ENCODE data around the gene DCTN4. TPM values are rescaled to one million over a fixed set of nuclear protein-coding genes. Genes with fewer than 3 reads are reported as not detected.
"Not testable (repeated sequence)": the region's sequence is repeated elsewhere in the genome, so short reads cannot be mapped to it uniquely, and the experiment has no call there.

The DCTN4 gene
- polyA plus RNA-seq, 4 donors, result 50.1 to 75.5 (median 62.1) TPM

DNA sequence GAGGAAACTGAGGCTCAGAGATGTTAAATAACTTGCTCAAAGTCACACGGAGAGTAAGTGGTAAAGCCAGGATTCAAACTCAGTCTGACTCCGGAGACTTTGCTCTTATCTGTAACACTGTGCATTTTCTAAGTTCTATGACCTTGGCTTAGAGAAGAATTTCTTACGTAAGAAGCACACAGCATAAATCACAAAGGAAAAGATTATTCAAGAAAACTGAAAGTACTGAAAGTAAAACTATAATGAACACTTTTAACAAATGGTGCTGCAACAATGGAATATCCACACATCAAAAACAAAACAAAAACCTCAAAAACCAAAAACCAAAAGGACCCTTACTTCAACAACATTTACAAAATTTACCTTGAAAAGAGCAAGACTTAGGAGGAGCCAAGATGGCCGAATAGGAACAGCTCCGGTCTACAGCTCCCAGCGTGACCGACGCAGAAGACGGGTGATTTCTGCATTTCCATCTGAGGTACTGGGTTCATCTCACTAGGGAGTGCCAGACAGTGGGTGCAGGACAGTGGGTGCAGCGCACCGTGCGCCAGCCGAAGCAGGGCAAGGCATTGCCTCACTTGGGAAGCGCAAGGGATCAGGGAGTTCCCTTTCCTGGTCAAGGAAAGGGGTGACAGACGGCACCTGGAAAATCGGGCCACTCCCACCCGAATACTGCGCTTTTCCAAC, 16.2 kb downstream of the DCTN4 start:
- DNase-seq (ENCODE audit: low read depth in 4 of 4, low spot score in 2 of 4), result not testable (repeated sequence)

DNA sequence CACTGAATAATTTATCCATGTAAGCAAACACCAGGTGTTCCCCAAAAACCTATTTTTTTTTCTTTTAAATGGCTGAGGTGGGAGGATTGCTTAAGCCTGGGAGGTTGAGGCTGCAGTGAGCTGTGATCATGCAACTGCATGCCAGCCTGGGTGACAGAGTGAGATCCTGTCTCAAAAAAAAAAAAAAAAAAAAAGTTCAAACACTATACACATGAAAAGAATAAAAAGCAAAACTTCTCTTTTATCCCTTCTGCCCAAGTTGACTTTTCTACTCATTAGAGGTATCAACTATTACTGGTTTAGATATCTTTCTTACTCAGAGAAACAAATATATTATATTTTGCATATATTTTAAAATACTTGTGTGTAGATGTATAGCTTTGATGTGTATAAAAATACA, 17.8 kb downstream of the DCTN4 start:
- no peak for DNase-seq (ENCODE audit: low read depth in 4 of 4, low spot score in 2 of 4)

DNA sequence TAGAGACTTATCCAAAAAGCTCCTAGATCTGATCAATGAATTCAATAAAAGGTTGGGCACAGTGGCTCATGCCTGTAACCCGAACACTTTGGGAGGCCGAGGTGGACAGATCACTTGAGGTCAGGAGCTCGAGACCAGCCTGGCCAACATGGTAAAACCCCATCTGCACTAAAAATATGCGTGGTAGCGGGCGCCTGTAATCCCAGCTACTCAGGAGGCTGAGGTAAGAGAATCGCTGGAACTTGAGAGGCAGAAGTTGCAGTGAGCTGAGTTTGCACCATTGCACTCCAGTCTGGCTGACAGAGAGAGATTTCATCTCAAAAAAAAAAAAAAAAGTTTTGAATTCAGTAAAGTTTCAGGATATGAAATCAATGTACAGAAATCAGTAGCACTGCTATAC, 20.0 kb downstream of the DCTN4 start:
- DNase-seq (ENCODE audit: low read depth in 4 of 4, low spot score in 2 of 4), result no peak

DNA sequence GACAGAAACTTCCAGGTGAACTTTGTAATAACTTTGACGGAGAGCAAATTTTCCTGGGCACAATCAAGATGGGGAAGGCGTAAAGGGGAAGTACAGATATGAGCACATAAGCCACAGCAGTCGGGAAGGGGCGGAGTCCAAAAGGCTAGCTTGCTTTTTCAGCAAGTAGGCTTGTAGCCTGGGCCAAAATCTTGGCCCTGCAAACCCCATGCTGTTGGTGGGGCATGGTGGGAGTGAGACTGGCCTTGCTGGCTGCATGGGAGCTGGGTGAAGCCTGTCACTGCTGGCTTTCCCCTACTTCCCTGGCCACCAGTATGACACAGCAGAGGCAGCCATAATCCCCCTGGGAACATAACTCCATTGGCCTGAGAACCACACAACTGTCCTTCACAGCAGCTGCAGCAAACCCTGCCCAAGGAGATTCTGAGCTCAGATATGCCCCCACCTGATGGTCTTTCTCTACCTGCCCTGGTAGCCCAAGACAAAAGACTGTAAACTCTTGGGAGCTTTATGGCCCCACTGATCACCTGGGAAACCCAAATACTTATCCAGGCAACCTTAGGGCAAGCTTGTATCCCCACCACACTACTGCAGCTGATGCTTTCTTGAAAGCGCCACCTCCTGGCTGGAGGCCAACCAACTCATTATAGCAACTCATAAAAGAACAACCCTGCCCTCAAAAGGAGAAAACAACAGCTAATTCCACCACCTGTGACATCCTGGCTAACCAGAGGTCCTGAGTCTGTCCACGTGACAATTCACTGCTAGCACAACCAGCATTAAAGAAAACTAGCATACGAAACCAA, 24.0 kb downstream of the DCTN4 start:
- no peak for DNase-seq (ENCODE audit: low read depth in 4 of 4, low spot score in 2 of 4)

DNA sequence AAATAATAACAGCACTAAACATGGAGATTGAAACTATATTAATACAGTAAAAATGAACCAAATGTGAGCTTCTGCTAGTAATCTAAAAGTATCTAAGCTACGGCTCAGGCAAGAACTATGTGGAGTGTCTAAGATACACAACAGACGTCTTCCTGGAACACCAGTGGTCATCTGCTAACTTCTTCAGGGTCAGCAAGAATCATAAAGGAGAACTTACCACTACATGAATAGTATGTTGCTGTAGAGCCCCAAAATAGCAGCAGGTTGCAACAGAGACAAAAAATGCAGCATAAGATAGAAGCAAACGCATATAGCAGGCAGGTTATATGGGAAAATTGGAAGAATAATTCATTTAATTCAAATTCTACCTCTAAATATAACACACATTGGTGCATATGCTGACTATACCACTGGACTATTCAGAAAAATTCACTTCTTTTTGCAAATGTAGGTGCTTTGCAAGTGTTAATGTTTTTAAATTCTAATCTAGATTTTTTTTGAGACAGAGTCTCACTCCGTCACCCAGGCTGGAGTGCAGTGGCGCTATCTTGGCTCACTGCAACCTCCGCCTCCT, 27.1 kb downstream of the DCTN4 start:
- DNase-seq (ENCODE audit: low read depth in 4 of 4, low spot score in 2 of 4), result no peak

DNA sequence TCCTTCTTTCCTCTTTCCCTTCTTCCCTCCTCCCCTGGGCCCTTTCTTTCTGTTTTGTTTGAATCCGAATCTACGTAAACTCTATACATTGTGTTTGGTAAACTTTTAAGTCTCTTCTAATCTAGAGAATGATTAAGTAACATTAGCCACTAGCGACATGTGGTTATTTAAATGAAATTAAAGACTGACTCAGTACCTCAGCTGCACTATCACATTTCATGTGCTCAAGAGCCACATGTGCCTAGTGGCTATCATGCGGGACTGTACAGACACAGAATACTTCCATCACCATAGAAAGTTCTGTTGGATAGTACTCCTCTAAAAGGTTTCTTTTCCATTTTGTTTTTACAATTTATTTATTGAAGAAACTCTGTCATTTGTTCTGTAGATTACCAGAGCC, 29.0 kb downstream of the DCTN4 start:
- DNase-seq (ENCODE audit: low read depth in 4 of 4, low spot score in 2 of 4), result no peak

DNA sequence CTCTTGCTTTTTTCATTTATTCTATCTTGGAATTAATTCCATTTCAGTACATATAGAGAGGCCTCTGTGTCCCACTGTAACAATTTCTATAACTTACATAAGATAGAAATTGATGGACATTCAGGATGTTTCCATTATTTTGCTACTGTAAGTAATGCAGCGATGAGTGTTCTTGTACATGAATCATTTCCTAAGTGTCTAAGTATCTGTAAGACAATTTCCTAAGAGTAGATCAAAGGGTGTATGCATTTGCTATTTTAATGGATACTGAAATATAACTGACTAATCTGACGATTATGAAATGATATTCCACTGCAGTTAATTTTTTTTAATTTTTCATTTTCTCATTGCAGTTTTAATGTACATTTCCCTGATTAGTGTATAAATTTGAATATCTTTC, 35.0 kb downstream of the DCTN4 start:
- no peak for DNase-seq (ENCODE audit: low read depth in 4 of 4, low spot score in 2 of 4)

DNA sequence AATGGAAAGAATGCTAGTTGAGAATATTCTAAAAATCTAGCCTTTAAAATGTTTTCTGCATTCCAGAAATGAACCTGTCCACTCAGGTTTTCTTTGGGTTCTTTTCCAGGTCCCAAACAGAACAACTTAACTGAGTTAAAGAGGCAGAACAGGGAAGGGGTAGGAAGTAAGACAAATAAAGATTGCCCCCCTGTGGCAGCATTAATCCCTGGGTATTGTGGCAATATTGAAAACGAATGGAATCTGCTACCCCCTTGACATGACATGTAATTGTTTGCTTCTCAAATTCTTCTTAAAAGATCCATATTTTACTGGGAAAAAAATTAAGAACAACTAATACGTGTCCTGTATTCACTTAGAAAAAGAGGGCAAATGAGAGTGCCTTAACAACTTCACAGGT, 48.7 kb downstream of the DCTN4 start:
- no peak for DNase-seq (ENCODE audit: low read depth in 4 of 4, low spot score in 2 of 4)

DNA sequence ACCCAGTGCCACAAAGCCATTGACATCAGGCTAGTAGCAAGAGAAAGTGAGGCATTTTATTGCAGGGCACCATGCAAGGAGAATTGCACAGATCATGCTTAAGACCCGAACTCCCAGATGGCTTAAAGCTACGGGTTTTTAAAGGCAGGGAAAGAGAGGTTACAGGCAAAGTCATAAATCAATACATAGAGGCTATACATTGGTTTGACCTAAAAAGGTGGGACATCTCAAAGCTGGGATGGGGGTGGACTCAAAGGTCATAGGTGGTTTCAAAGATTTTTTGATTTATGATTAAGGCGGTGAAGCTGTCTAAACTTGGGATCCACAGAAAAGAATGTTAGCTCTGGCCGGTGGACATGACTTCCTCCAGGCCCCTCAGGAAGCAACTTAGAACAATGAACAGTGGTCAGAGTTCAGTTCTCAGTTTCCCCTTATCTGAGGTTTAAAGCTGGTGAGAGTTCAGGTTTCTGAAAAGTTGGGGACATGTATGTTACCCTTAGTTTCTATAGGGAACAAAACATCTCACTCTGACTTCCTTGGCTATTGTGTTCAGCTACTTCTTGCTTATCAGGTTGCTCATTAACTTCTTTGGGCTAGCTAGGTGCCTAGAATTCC, 51.9 kb downstream of the DCTN4 start:
- DNase-seq (ENCODE audit: low read depth in 4 of 4, low spot score in 2 of 4), result no peak

DNA sequence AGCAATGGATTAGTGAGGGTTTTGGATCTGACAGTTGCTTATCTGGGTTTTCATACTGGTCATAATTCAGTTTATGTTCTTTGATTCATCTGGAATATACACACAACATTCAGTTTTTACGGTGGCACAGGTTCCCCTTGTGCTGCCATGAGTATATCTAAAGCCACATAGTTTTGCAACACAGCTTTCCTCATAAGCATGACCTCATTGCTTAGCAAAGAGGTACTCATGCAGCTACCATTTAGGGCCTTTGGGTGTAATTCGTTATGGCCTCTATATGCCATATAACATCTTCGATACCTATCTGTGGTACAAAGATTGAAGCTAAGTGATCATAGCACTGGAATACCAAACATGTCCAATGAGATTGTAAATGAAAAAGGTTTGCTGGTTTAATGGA, 55.1 kb downstream of the DCTN4 start:
- no peak for DNase-seq (ENCODE audit: low read depth in 4 of 4, low spot score in 2 of 4)

DNA sequence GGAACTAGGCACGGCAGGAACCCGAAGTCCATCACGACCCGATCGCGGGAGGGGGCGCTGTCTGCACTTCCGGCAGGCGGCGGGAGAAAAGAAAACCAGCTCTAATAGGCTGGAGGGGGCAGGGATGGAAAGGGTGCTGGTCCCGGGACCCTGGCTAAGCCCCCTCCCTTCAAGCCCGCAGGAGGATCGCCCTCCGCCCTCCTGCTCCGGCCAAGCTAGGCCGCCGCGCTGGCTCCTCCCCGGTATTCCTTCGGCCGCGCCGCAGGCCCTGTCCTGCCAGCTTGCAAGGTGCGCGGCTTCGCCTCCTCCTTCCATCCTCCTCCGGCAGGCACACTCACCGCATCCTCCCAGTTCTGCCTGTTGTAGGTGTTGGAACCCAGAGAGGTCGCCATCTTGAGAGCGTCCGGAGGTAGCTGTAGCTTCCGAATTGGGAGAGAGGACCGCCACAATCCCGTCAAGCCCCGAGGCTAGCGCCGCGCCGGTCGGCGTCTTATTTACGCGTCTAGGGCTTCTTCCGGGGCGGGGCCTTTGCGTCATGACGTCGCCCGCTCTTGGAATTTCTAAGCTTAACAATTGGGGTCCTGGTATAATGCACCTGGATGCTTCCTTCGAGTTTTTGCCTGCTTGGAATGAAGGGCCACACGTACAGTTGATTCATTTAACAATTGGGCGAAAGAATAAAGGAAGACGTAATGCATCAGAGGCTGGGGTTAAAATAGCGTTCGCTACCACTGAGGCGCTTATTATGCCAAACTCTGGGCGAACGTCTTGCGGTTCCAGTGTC, 58.0 kb downstream of the DCTN4 start, which contains the start of gene RBM22:
Gene RBM22, minus strand, starts transcription at position 469 of the 784 bp plus-strand sequence. Its CDS starts 77 bp downstream, at position 392.
- peak; percentile 86 to 93 (median 88) for DNase-seq (ENCODE audit: low read depth in 4 of 4, low spot score in 2 of 4)

DNA sequence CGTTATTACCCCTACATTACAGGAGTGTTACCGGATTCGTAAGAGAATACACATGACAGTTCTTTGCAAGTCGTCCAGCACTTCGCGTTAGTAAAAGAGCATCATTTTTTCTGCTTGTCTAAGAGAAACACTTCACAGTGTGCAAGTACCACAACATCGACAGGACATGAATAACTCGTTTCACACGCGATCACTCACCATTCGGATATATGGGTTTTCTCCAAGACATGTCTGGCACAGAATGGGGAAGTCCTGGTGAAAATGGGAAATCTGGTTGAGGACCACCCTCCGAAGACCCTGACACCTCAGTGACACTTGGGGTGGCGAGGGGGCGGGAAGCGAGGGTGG, 58.6 kb downstream of the DCTN4 start:
- DNase-seq (ENCODE audit: low read depth in 4 of 4, low spot score in 2 of 4), result peak in 1 of 4 donors; percentile 23

DNA sequence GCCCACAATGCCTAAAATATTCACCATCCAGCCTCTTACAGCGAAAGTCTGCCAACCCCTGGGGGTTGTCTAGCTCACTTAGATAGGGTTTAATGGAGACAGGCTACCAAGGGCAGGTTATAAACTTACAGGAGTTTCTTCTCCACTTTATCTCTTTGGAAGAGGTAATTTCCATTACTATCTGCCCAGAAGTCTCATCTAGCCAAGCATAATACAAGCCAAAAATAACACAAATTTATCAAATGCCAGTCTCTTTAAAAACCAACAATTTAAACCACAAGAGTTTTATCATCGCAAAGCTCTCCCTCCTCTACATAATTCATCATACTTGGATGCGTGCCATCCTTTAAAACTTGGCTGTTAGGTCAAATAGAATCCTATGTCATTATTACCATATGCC, 64.2 kb downstream of the DCTN4 start:
- DNase-seq (ENCODE audit: low read depth in 4 of 4, low spot score in 2 of 4), result no peak

DNA sequence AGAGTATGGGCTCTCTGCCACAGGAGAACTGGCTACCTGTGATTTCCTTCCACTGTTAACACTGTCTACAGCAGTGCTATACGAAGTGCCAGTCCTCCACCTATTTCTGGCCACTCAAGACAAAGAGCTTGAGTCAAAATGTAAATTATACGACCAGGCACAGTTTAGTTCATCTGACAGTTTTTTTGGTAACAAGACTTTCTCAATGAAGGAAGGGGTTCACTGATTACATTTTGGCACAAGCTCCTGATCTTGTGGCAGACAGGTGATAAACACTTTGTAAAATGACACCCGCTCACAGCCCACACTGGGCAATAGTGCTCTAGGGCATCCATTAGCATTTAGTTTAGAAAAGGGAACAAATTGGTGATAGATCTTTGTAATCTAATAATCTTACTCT, 66.5 kb downstream of the DCTN4 start:
- no peak for DNase-seq (ENCODE audit: low read depth in 4 of 4, low spot score in 2 of 4)

DNA sequence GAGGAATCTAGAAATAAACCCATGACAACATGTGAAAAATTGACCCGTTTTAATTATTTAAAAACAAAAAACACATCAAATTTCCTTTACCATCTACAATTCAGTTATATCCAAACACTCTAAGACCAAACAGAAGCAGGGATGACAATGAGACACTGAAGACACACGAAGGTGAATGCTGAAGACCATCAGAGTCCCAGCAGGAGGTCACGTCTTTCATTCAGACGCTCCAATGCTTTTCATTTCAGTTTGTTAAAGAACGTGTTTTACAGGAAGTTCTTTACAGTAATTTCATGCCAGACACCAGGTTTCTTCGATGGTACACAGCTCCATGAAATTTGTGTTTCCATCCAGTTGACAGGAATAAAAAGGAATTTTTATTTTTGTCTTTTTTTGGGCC, 68.1 kb downstream of the DCTN4 start:
- DNase-seq (ENCODE audit: low read depth in 4 of 4, low spot score in 2 of 4), result no peak

DNA sequence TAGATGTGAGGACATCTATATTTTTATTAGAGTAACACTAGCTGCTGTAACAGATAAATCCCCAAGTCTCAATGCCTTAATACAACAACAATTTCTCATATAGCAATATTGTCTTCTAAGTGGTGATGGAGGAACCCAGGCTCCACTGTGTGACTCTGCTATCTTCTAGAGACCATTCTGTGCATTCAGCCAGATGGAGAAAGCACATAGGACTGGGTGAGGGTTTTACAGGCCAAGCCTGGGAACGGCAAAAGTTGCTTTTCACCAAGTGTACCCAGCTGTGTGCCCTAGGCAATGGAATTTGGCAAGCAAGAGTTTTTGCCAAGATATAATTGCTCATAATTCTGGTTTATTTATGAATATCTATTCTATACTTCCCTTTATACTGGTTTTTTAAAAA, 69.7 kb downstream of the DCTN4 start:
- no peak for DNase-seq (ENCODE audit: low read depth in 4 of 4, low spot score in 2 of 4)

DNA sequence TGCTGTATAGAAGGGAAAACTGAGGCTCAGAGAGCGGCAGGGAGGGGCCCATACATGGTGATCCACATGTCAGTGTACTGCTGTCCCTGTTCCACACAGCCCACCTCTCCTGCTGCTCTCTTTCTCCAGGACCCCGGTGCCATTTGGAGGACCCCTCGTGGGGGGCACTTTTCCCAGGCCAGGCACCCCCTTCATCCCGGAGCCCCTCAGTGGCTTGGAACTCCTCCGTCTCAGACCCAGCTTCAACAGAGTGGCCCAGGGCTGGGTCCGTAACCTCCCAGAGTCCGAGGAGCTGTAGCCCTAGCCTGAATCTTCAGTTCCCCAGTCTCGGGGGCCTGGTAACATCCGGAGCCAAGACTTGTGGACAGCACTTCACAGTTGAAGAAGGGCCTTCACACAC, 82.2 kb downstream of the DCTN4 start:
- no peak for DNase-seq (ENCODE audit: low read depth in 4 of 4, low spot score in 2 of 4)

DNA sequence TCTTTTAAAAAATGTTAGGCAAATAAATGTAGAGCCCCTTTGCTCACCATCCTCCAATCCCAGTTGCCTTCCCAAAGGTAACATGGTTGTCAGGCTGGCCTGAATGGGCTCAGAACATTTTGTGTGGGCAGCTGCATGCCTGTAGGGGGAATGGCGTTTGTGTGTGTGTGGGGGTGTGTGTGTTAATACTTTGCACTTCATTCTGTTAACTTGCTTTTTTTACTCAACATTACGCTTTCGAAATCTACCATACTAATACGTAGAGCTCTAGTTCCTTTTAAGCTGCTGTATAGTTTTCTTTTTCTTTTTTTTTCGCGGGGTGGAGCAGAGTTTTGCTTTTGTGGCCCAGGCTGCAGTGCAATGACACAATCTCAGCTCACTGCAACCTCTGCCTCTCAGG, 83.7 kb downstream of the DCTN4 start:
- DNase-seq (ENCODE audit: low read depth in 4 of 4, low spot score in 2 of 4), result no peak

DNA sequence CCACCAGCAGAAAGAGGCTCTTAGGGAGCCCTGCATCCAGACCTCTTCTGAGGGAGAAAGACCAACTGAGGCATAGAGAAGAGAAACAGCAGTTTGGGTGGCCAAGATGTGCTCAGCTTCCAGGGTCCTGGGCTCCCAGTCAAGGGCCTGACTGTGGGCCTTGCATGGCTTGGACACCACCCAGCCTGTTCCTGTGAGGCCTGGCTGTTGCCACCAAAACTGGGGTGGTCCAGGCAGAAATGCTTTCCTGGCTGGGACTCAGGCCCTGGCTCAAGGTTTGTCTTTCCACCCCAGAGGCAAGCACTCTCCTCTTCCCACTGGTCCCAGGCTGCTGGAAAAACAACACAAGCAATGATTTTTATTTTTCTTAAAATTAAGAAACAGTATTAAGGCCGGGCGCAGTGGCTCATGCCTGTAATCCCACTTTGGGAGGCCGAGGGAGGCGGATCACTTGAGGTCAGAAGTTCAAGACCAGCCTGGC, 84.4 kb downstream of the DCTN4 start:
- DNase-seq (ENCODE audit: low read depth in 4 of 4, low spot score in 2 of 4), result no peak

DNA sequence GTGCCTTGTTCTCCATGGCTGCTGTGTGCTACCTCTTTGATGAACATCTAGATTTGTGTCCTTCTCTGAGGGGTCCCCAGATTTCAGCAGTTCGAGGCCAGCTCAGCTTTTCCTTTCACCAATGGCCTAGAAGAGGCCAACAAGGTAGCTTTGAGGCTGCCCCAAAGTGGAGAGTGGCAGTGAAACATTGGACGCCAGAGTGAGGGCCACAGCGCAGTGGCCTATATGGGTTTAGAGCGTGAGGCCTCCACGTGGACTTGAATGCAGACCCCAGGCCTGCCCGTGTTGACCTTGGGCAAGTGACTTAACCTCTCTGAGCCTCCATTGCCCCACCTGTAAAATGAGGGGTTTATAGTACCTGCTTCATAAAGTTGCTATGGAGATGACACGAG, 85.9 kb downstream of the DCTN4 start:
- DNase-seq (ENCODE audit: low read depth in 4 of 4, low spot score in 2 of 4), result no peak

All from left renal cortex interstitium (tissue), 4 donors.